Measurements from ENCODE around the gene HECTD1. TPM values are rescaled to one million over a fixed set of nuclear protein-coding genes. Genes with fewer than 3 reads are reported as not detected.
"Not testable (repeated sequence)": the region's sequence is repeated elsewhere in the genome, so short reads cannot be mapped to it uniquely, and the experiment has no call there.

HECTD1 gene
- total RNA-seq, 1 donor from 2014 or later, result 325 TPM

GRCh38 chr14:31189346-31190218, 18.0 kb downstream of the HECTD1 start:
- Histone ChIP-seq H3K27ac (no peak overlapping the region), H3K27me3 (no peaks in the 10 kb centered on the region), H3K9me3 (no peaks in the 10 kb centered on the region), H3K4me3 (no peak overlapping the region), H3K4me1 (peaks cover 16% of the 10 kb centered on the region), H3K36me3 (peaks cover 0 to 8% of the 10 kb centered on the region in 2 donors)
- peak in 1 of 2 donors; percentile 13 for DNase-seq (ENCODE audit: extremely low spot score in 2 of 2)
- TF ChIP-seq, protein P1, sequence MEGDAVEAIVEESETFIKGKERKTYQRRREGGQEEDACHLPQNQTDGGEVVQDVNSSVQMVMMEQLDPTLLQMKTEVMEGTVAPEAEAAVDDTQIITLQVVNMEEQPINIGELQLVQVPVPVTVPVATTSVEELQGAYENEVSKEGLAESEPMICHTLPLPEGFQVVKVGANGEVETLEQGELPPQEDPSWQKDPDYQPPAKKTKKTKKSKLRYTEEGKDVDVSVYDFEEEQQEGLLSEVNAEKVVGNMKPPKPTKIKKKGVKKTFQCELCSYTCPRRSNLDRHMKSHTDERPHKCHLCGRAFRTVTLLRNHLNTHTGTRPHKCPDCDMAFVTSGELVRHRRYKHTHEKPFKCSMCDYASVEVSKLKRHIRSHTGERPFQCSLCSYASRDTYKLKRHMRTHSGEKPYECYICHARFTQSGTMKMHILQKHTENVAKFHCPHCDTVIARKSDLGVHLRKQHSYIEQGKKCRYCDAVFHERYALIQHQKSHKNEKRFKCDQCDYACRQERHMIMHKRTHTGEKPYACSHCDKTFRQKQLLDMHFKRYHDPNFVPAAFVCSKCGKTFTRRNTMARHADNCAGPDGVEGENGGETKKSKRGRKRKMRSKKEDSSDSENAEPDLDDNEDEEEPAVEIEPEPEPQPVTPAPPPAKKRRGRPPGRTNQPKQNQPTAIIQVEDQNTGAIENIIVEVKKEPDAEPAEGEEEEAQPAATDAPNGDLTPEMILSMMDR (IDR thresholded peaks at IDR 0.05), result no peak
- TF ChIP-seq POLR2AphosphoS5 (IDR thresholded peaks at IDR 0.05; ENCODE audit: insufficient read depth in 1 of 2, low read depth in 1 of 2), result no peak
- TF ChIP-seq POLR2A (IDR thresholded peaks at IDR 0.05), result no peak
- intact Hi-C loops (cut with DNase I), result no loop called here

GRCh38 chr14:31188744-31189143, 18.8 kb downstream of the HECTD1 start:
- H3K27ac ChIP-seq, result no peak overlapping the region
- no peak overlapping the region for H3K4me3 ChIP-seq
- no peaks in the 10 kb centered on the region for H3K9me3 ChIP-seq
- intact Hi-C loops (cut with DNase I), result no loop called here
- H3K4me1 ChIP-seq, result peaks cover 16% of the 10 kb centered on the region
- peaks cover 0 to 8% of the 10 kb centered on the region in 2 donors for H3K36me3 ChIP-seq
- peak in 1 of 2 donors; percentile 0 for DNase-seq (ENCODE audit: extremely low spot score in 2 of 2)
- H3K27me3 ChIP-seq, result no peaks in the 10 kb centered on the region
- TF ChIP-seq POLR2AphosphoS5 (IDR thresholded peaks at IDR 0.05; ENCODE audit: insufficient read depth in 1 of 2, low read depth in 1 of 2) (no peak), POLR2A (IDR thresholded peaks at IDR 0.05) (no peak)
- TF ChIP-seq, protein P1 (IDR thresholded peaks at IDR 0.05), result no peak

GRCh38 chr14:31182016-31182415, 25.6 kb downstream of the HECTD1 start:
- H3K27me3 ChIP-seq; DNase-seq (ENCODE audit: extremely low spot score in 2 of 2); intact Hi-C loops (cut with DNase I); H3K27ac ChIP-seq; H3K9me3 ChIP-seq; H3K4me3 ChIP-seq; H3K4me1 ChIP-seq: not testable (repeated sequence)
- peaks cover 0 to 18% of the 10 kb centered on the region in 2 donors for H3K36me3 ChIP-seq

DNA sequence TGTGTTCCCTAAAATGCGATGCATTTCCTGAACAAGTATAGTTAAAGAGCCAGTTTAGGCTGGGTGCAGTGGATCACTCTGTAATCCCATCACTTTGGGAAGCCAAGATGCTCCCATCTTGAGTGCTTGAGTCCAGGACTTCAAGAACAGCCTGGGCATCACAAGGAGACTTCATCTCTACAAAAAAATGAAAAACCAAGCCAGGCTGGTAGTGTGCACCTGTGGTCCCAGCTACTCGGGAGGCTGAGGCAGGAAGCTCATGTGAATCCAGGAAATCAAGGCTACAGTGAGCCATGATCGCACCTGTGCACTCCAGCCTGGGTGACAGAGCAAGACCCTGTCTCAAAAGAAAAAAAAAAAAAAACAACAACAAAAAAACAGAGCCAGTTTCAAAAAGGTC, 26.3 kb downstream of the HECTD1 start:
- Histone ChIP-seq H3K27me3 (no peaks in the 10 kb centered on the region), H3K36me3 (peaks cover 0 to 18% of the 10 kb centered on the region in 2 donors), H3K4me1 (peaks cover 4% of the 10 kb centered on the region), H3K9me3 (no peaks in the 10 kb centered on the region), H3K27ac (no peak overlapping the region), H3K4me3 (no peak overlapping the region)
- no peak for DNase-seq (ENCODE audit: extremely low spot score in 2 of 2)
- TF ChIP-seq, protein P1 (IDR thresholded peaks at IDR 0.05), result no peak
- TF ChIP-seq POLR2A (IDR thresholded peaks at IDR 0.05), result no peak
- TF ChIP-seq POLR2AphosphoS5 (IDR thresholded peaks at IDR 0.05; ENCODE audit: insufficient read depth in 1 of 2, low read depth in 1 of 2), result no peak
- intact Hi-C loops (cut with DNase I), result no loop called here

DNA sequence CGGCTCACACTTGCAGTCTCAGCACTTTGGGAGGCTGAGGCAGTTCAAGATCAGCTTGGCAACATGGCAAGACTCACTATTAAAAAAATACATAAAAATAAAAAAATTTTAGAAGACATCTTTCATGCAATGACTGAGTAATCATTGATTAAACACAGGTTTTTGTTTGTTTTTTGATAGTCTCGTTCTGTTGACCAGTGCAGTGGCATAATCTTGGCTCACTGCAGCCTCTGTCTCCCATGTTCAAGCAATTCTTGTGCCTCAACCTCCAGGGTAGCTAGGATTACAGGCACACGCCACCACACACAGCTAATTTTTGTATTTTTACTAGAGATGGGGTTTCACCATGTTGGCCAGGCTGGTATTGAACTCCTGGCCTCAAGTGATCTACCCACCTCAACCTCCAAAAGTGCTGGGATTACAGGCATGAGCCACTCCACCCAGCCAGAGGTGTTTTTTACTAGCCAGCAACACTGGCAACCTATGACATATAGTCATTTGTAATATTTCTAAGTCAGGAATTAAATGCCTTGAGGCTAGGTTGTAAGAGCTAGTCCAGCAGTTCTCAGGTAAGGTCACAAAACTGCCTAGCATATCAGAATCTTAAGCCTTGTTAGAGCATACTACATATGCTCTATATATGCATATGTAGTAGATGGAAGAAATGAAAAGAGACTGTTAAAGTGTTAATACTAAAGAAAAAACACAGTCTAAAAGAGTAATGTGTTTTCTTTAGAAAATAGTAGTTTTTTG, 27.1 kb downstream of the HECTD1 start:
- no peaks in the 10 kb centered on the region for H3K9me3 ChIP-seq
- TF ChIP-seq POLR2AphosphoS5 (IDR thresholded peaks at IDR 0.05; ENCODE audit: insufficient read depth in 1 of 2, low read depth in 1 of 2), result no peak
- TF ChIP-seq, protein P1 (IDR thresholded peaks at IDR 0.05), result no peak
- TF ChIP-seq POLR2A (IDR thresholded peaks at IDR 0.05), result no peak
- H3K36me3 ChIP-seq, result peaks cover 0 to 20% of the 10 kb centered on the region in 2 donors
- intact Hi-C loops (cut with DNase I), result no loop called here
- H3K27me3 ChIP-seq, result no peaks in the 10 kb centered on the region
- H3K4me1 ChIP-seq, result peaks cover 4% of the 10 kb centered on the region
- no peak overlapping the region for H3K4me3 ChIP-seq
- H3K27ac ChIP-seq, result no peak overlapping the region
- DNase-seq (ENCODE audit: extremely low spot score in 2 of 2), result no peak
